CD1c-positive myeloid dendritic cell (primary cell): ENCODE results near the gene SPI1.

Source experiments
- DNase-seq: peaks from one replicate; pipeline ENCODE4 v3.0.0-alpha.2; 2016; ENCODE audit errors: extremely low spot score

SPI1 gene

DNA sequence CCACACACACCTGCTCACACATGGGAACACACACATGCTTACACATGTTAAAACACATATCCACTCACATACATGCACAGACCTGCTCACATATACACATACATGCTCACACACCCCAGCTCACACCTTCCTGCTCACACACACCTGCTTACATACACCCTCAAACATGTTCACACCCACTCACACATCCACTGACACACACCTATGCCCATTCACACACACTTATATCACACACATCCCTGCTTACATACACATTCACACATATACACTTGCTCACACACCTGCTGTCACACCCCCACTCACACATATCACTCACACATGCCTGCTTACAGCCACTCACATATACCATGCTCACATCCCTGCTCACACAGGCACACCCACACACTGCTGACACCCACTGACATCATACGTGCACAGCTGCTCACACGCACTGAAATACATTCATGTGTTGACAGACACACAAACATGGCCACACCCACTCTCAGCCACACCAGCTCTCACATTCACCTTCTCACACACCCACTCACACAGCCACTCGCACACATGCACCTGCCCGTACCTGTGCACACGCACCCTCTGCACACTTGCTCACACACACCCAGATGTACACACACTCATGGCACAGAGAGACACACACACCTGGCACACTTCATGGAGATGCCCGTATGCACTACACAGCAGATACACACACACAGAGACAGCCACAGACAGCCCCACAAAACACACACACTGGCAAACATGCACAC, 20.2 kb downstream of the SPI1 start:
- DNase-seq = no peak

DNA sequence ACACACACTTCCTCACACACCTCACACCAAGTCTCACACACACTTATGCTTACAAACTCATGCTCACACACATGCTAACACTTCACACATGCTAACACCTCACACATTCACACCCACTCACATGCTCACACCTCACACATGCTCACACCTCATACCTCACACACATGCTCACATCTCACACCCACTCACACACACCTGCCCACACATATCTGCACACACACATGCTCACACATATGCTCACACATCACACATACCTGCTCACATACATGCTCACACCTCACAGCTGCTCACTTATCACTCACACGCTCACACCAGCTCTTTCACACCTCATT, 21.4 kb downstream of the SPI1 start:
- no peak for DNase-seq

DNA sequence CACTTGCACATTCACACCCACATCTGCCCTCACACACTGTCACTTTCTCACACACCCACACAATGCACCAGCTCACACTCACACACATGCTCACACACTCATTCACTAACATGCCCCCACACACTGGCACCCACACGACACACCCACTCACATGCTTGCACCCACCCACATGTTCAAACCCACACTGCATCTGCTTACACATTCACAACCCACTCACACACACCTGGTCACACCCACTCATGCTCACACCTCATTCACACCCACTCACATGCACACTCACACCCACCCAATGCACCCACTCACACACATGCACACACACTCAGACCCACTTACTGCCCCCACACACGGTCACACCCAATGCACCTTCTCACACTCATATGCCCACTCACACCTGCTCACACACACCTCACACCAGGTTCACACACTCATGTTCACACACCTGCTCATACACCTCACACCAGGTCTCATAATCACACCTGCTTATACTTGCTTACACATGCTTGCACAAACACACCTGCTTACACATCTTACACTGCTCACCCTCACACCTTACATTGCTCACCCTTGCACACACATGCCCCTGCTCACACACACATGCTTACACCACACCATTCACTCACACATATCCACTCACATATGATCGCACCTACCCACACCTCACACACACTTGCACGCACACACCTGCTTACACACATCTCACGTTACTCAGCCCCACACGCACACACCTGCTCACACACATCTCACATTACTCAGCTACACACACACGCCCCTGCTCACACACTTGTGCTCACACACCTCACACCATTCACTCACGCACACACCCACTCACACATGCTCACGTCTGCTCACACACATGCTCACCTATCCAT, 22.0 kb downstream of the SPI1 start:
- no peak for DNase-seq

DNA sequence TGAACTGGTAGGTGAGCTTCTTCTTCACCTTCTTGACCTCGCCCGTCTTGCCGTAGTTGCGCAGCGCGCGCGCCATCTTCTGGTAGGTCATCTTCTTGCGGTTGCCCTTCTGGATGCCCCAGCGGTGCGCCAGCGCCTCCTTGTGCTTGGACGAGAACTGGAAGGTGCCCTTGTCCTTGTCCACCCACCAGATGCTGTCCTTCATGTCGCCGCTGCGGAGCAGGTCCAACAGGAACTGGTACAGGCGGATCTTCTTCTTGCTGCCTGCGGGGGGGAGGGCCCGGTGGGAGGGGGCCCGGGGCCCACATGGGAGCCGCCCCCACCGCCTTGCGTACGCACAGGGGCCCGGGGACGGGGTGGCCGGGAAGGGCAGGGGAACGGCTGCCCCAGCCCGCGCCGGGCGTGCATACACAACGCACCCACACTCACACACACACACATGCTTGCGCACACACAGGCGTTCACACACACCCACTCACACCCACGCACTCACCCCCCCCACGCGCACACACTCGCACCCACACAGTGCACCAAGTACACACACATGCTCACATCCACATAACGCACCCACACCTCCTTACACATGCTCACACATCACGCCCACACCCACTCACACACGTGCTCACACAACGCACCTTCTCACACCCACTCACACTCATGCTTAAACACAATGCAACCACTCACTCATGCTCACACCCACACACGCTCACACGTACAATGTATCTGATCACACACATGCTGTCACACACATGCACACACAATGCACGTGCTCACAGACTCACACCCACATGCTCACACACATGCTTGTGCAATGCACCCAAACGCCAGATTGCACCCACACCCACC, 22.8 kb downstream of the SPI1 start:
- peak; percentile 44 for DNase-seq

DNA sequence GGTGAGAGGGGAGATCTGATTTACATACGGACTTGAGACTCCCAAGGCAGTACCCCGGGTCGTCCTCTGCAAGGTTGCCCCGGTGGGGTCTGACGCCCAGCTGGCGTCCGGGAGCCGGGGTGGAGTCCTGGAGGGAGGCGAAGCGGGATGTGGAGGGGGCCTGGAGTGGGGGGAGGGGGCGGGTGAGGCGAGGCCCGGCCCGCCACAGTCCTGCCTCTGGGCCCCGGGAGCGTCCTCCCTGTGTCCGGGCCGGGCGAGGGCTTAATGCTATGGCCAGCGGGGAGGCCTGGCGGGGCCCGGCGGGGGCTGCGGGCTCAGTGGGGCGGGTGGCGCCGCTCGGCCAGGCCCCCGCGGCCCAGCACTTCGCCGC, 23.4 kb downstream of the SPI1 start:
- no peak for DNase-seq

DNA sequence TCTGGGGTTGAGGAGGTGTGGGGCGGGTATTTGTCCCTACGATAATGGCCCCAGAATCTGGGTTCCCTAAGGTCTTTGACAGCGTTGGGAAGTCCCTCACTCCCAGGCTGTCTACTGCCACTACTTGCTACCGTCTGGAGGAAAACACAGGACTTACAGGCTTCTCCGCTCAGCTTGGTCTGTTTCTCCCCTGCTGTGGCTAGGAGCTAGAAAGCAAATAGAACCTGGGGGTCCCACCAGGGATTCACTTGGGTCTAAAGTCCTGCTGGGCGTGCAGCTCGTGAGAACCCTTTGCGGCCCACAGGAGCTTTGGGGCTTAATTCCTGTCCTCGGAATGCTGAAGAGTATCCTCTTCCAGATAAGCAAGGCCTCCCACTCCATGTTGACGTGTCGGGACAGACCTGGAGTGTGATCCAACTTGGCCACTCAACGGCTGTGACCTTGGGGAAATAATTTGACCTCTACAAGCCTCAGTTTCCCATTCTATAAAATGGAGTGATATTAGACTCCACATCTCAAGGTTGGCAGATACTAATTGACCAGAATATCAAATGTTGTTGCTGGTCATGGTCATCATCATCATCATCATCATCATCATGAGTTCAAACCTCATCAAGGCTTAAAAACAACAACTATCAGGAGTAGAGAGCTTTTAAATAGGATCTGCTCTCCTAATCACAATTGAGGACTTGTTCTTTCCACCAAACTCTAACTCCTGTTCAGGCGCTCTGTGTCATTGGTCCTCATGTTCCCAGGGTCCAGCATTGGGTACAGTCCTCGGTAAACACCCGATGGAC, 24.2 kb downstream of the SPI1 start:
- no peak for DNase-seq

DNA sequence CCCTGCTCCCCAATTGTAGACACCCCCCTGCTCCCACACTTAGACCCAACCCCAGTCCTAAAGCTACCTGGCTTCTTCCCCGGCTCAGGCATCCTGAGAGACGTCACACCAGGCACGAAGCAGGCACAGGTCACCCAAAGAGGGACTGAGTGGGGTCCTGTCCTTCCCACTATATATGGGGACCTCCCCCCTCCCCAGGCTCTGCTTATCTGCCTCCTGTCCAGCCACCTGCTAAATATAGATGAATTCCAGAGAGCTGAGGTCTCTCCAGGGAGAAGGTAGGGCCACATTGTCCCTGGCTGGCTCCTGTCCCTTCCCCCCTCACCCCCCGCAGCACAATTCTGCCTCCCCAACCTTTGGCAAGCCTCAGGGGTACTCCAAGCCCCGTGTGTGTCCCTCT, 25.8 kb downstream of the SPI1 start, which contains the start of gene MYBPC3:
Gene MYBPC3, minus strand, starts transcription at position 147 of the 400 bp plus-strand sequence. Its CDS starts 55 bp downstream, at position 92.
- no peak for DNase-seq

DNA sequence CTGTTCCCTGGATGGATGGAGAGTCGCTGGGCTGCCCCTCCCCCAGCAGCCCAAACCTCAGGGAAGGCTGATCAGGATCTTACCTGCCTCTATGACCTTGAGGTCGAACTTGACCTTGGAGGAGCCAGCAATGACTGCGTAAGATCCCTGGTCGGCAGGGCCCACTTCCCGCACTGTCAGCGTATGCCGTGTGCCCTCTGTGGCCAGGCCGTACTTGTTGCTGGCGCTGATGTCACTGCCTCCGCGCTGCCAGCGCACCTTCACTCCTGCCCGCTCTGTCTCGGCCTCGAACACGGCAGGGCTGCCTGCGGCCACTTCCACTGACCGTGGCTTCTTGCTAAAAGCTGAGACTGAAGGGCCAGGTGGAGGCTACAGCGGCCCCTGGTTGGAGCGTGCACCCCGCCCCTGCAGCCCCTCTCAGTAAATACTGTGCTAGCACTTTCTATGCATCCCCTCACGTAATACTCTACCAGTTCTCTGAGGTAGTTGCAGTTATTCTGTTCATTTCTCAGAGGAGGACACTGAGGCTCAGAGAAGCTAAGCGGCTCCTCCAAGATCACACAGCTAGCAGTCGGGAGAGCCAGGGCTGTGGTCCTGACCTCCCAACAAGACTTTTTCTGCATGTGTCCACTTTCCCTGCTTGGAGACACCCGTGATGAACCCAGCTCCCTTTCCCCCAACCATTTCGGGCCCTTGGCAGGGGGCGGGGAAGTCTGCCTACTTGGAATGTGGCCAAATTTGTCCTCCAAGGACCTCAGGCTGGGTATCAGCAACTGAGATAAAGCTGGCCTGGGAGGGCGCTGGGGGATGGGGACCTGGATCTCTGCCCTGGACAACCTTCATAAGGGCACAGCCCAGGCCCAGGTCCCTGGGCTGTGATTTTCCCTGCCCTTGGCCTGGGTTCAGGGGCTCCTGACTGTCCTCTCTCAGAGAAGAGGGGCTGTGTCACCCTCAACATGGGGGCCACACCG, 26.9 kb downstream of the SPI1 start:
- DNase-seq = no peak

DNA sequence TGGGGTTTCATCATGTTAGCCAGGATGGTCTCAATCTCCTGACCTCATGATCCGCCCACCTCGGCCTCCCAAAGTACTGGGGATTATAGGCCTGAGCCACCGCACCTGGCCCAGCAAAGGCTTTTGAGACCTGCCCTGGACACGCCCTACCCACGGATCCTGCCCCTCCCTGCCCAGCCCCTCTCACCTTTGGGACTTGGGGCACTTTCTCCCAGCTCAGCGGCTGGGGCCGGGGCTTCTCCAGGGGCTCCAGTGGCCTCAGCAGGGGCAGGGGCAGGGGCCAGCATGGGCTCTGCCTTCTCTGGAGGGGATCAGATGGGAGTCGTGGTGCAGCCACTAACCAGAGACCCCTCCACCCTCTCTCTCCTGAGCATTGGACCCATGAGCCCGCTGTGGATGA, 28.0 kb downstream of the SPI1 start:
- DNase-seq = no peak

DNA sequence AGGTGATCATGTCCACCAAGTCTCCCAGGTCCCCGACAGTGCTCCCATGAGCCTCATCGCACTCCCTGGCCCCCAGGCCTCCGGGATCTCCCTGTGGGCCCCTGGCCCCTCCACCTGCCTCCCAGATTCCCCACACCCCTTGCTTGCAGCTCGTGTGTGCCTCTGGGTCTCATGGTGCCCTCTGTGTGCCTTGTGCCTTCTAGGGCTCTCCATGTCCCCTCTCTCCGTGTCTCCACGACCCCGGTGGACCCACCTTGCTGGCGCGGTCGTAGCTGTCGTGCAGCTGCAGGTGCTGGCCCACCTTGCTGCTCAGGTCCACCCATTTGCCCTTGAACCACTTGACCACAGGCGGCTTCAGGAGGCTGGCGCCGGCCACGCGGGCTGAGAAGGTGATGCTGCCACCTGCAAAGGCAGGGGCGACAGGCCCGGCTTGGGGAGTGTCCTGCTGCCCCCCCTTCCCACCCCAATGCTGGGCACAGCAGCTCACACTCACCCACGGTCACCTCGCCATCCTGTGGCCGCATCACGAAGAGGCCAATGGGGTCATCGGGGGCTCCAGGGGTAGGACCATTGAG, 28.7 kb downstream of the SPI1 start:
- no peak for DNase-seq

DNA sequence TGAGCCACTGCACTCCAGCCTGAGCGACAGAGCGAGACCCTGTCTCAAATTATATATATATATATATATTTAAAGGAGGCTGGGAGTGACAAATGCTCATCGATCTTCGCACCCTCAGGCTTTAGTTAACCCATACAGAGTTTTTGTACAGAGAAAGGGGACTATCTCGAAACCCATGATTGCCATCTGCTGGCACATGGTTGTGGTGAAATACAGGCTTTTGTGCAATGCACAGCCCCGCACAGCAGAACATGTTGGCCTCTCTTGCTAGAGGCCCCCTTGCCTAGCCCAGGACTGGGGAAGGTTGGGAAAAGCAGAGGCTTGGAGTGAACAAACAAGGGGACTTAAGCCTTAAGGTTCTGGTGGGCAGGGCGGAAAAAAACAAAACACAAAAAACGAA, 29.5 kb downstream of the SPI1 start:
- DNase-seq = no peak

DNA sequence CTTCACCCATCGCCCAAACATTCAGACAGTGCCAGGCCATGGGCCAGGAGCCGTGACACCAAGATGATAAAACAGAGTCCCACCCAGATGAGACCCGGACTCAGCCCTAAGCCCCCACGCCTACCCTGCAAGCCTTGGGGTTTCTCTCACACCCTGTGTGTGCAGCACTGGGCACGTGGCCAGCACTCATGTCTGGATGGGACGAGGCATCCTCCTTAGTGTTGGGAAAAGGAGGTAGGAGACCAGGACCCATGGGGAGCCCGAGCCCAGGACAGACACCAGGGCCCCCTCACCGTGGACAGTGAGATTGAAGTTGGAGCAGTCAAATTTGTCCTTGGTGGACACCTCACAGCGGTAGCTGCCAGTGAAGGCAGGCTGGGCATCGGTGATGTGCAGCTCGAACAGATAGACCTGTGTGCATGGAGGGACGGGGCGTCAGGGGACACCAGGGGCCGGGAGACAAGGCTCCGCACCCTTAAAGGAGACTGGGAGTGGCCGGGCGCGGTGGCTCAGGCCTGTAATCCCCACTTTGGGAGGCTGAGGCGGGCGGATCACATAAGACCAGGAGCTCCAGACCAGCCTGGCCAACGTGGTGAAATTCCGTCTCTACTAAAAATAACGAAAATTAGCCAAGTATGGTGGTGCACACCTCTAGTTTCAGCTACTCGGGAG, 30.1 kb downstream of the SPI1 start:
- no peak for DNase-seq

DNA sequence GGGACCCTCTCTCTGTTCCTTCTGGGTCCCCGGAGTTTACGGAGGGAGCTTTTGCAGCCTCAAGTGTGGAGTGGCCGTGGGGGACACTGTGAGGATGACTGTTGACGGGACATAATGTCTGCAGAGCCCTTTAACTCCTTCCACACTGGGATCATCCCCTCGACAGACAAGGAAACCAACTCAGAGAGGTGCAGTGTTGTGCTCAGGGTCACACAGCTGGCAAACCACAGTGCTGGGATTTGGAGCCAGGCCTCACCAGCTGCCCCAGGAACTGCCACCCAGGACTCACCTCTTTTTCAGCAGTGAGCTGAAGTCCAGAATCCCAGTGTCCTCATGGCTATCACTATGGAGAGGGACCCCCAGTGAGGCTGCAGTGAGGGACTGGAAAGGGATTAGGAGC, 31.2 kb downstream of the SPI1 start:
- no peak for DNase-seq

DNA sequence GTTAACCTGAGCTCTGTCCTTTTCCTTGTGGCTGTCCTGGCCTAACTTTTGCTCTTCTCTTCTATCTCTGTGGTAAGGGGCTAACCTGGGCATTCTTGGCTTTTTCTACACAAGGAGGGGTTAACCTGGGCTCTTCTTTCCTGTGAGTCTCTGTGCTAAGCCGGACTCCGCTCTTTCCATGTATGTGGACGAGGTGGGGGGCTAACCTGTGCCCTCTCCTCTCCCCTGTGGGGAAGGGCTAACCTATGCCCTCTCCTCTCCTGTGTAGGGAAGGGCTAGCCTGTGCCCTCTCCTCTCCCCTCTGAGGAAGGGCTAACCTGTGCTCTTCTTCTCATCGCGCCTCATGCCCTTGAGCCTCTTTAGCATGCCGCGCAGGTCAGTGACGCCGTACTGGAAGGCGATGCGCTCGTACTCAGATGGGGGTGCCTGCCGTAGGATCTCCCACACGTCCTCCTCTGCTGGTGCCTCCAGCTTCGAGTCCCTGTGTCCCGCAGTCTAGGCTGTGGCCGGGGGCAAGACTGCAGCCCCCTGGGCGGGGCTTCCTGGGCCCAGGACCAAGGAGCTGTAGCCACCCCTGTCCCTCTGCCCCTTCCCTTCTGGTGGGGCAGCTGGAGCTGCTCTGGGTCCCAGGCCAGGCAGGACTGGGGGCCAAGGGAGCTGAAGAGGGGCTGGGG, 32.3 kb downstream of the SPI1 start:
- DNase-seq = no peak

DNA sequence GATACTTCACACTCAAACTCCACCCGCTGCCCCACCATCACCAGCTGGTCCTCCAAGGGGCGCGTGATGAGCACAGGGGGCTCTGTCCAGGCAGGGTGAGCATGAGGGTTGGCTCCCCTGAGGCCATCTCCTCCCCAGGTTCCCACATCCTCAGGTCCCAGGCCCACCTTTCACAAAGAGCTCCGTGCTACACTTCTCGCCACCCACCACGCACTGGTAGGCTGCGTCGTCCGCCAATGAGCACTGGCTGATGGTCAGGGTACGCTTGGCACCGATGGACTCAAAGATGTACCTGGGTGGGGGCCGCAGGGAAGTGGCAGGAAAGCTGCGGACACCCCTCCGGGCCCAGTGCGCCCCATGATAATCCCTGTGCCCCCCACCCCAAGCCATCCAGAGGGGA, 35.5 kb downstream of the SPI1 start:
- no peak for DNase-seq

DNA sequence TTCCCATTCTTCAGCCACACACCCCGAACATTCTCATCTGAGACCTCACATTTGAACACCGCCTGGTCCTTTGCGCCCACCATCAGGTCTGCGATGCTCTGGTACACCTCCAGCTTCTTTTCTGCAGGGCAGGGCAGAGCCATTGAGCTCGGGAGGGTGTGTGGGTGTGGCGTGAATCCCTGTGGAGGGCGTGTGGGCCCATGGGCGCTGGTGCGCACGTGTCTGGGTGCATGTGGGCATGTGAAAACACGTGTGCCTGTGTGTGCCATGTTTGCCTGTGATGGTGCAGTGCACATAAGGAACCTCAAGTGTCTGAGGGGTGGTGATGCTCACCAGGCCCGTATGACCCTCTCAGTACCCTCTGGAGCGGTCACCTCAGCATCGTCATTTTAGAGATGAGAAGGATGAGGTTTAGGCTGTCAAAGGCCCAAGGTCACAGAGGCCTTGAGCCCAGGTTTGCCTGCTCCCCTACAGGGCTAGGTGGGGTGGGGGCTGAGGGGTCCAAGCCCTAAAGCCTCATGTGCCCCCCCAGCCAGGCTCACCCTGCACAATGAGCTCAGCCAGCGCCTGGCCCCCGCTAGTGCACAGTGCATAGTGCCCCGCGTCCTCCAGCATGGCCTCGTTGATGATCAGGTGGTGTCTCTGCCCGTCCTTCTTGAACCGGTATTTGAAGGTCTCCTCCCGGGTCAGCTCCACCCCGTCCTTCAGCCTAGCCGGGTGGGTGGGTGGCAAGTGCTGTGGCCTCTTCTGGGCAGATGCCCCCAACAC, 36.1 kb downstream of the SPI1 start:
- DNase-seq = no peak

DNA sequence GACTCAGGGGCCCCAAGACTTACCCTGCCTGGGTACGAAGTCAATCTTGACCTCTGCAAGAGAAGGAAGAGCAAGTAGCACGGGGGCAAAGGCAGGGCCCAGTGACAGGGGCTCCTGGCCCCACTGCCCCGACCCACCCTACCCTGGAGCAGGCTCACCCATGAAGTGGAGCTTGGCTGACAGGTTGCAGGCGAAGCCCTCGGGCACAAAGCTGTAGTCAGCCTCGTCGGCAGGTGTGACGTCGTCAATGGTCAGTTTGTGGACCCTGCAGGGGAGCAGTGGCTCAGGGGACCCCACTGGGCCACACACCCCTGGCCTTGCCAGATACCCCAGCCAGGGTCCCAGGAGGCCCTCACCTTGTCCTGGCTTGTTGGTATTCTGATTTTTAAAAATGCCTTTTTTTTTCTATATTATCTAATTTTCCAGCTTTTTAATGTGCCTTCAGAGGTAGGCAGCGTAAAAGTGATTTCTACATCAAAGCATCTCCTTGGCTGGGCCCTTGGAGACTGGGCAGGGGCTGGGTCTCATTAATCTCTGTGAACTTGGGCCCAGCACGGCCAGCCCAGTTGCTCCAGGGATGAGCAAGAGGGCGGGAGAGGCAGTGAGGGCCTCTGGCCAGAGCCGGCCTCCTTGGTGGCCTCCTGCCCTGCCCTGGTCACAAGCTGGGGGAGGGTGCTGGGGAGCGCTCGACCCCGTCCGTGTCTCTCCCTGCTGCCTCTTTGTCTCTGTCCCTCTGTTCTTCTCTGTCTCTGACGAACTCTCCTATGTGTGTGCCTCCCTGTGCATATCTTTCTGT, 37.2 kb downstream of the SPI1 start:
- DNase-seq = no peak
